ENCODE measurements around the gene HCAR3. TPM values are rescaled to one million over a fixed set of nuclear protein-coding genes. Genes with fewer than 3 reads are reported as not detected.

The HCAR3 gene
- total RNA-seq, 1 experiment from 2014 or later, result not detected

- Mint-ChIP-seq H3K27ac (no peak overlapping the region), H3K9me3 (no peaks in the 10 kb centered on the region), H3K36me3 (no peaks in the 10 kb centered on the region), H3K4me1 (peaks cover 21% of the 10 kb centered on the region), H3K4me3 (no peak overlapping the region), H3K27me3 (ENCODE audit: low read depth) (no peaks in the 10 kb centered on the region; the same call in 1 of the 2 replicates)
- ChIA-PET POLR2A (no interaction called here), CTCF (interaction anchor here (1.2 kb wide), 1 partner anchor 7 kb away, joined by 3 read pairs; no protein-coding TSS in a partner anchor)
- no peak for DNase-seq (ENCODE audit: low spot score)
- ATAC-seq, result no peak
- TF ChIP-seq IRF1 (CRISPR knock-in tag; IDR thresholded peaks at IDR 0.05), result no peak
- TF ChIP-seq SMAD4 (CRISPR knock-in tag; IDR thresholded peaks at IDR 0.05), result no peak
These were observed 13.1 kb upstream of the HCAR3 start for GRCh38 chr12:122729583-122730214.

- DNase-seq (ENCODE audit: low spot score), result no peak
- peak; percentile 53 for ATAC-seq
- H3K36me3 Mint-ChIP-seq, result no peaks in the 10 kb centered on the region
- no peaks in the 10 kb centered on the region for H3K27me3 Mint-ChIP-seq (ENCODE audit: low read depth)
- TF ChIP-seq SP1 (CRISPR knock-in tag; conservative IDR thresholded peaks at IDR 0.05) (no peak), SMAD3 (CRISPR knock-in tag; IDR thresholded peaks at IDR 0.05; ENCODE audit: borderline replicate concordance) (no peak), ZNF671 (CRISPR knock-in tag; IDR thresholded peaks at IDR 0.05) (no peak), TEAD1 (CRISPR knock-in tag; IDR thresholded peaks at IDR 0.05) (no peak)
- TF ChIP-seq, protein P1, sequence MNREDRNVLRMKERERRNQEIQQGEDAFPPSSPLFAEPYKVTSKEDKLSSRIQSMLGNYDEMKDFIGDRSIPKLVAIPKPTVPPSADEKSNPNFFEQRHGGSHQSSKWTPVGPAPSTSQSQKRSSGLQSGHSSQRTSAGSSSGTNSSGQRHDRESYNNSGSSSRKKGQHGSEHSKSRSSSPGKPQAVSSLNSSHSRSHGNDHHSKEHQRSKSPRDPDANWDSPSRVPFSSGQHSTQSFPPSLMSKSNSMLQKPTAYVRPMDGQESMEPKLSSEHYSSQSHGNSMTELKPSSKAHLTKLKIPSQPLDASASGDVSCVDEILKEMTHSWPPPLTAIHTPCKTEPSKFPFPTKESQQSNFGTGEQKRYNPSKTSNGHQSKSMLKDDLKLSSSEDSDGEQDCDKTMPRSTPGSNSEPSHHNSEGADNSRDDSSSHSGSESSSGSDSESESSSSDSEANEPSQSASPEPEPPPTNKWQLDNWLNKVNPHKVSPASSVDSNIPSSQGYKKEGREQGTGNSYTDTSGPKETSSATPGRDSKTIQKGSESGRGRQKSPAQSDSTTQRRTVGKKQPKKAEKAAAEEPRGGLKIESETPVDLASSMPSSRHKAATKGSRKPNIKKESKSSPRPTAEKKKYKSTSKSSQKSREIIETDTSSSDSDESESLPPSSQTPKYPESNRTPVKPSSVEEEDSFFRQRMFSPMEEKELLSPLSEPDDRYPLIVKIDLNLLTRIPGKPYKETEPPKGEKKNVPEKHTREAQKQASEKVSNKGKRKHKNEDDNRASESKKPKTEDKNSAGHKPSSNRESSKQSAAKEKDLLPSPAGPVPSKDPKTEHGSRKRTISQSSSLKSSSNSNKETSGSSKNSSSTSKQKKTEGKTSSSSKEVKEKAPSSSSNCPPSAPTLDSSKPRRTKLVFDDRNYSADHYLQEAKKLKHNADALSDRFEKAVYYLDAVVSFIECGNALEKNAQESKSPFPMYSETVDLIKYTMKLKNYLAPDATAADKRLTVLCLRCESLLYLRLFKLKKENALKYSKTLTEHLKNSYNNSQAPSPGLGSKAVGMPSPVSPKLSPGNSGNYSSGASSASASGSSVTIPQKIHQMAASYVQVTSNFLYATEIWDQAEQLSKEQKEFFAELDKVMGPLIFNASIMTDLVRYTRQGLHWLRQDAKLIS (CRISPR knock-in tag; IDR thresholded peaks at IDR 0.05; ENCODE audit: borderline replicate concordance), result no peak
- H3K4me1 Mint-ChIP-seq, result peaks cover 22% of the 10 kb centered on the region
- ChIA-PET CTCF (no interaction called here), POLR2A (no interaction called here)
- no peak overlapping the region for H3K4me3 Mint-ChIP-seq
- peak overlapping the region; percentile 74 for H3K27ac Mint-ChIP-seq
- H3K9me3 Mint-ChIP-seq, result no peaks in the 10 kb centered on the region
These were observed 9.5 kb upstream of the HCAR3 start for GRCh38 chr12:122726080-122726558.

GRCh38 chr12:122725452-122726079 lies 9.0 kb upstream of the HCAR3 start:
- peak overlapping the region; percentile 74; the same call in 1 of the 2 replicates for H3K27ac Mint-ChIP-seq
- CTCF ChIA-PET, result no interaction called here

More at GRCh38 chr12:122725452-122726079, 9.0 kb upstream of the HCAR3 start:
- Mint-ChIP-seq H3K36me3 (no peaks in the 10 kb centered on the region), H3K4me3 (no peak overlapping the region), H3K9me3 (no peaks in the 10 kb centered on the region), H3K4me1 (peaks cover 17% of the 10 kb centered on the region), H3K27me3 (ENCODE audit: low read depth) (no peaks in the 10 kb centered on the region)
- TF ChIP-seq ZNF121 (CRISPR knock-in tag; IDR thresholded peaks at IDR 0.05) (peak; percentile 74), USF1 (CRISPR knock-in tag; IDR thresholded peaks at IDR 0.05) (no peak)
- TF ChIP-seq, protein P2, sequence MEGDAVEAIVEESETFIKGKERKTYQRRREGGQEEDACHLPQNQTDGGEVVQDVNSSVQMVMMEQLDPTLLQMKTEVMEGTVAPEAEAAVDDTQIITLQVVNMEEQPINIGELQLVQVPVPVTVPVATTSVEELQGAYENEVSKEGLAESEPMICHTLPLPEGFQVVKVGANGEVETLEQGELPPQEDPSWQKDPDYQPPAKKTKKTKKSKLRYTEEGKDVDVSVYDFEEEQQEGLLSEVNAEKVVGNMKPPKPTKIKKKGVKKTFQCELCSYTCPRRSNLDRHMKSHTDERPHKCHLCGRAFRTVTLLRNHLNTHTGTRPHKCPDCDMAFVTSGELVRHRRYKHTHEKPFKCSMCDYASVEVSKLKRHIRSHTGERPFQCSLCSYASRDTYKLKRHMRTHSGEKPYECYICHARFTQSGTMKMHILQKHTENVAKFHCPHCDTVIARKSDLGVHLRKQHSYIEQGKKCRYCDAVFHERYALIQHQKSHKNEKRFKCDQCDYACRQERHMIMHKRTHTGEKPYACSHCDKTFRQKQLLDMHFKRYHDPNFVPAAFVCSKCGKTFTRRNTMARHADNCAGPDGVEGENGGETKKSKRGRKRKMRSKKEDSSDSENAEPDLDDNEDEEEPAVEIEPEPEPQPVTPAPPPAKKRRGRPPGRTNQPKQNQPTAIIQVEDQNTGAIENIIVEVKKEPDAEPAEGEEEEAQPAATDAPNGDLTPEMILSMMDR (IDR thresholded peaks at IDR 0.05), result no peak
- POLR2A ChIA-PET, result no interaction called here
- no peak for DNase-seq (ENCODE audit: low spot score)
- ATAC-seq, result no peak

All from WTC11 (cell line).